ENCODE measurements around the gene MTR. TPM values are rescaled to one million over a fixed set of nuclear protein-coding genes. Genes with fewer than 3 reads are reported as not detected.

MTR gene
- total and polyA plus RNA-seq, 9 of the 15 experiments (the other 6 are each of a cell fraction or from before 2014, with no cell fraction given): 3.4 to 44.3 (median 20.3) TPM

GRCh38 chr1:236945002-236945401 lies 149.9 kb downstream of the MTR start:
- Histone ChIP-seq H2AFZ (ENCODE audit: low read depth, low read length) (no peak overlapping the region), H3K27me3 (ENCODE audit: control insufficient read depth in 2 of 2, insufficient read depth in 2 of 2, low read length in 2 of 2) (peaks cover 18 to 34% of the 10 kb centered on the region in 2 experiments; a peak in 4 of 5 replicates), H3K27ac (ENCODE audit: extremely low read depth, low read depth, low read length) (no peak overlapping the region), H3K9me3 (replicated peaks; ENCODE audit: control insufficient read depth, insufficient read depth, low read depth, low read length) (no peaks in the 10 kb centered on the region), H3K9ac (ENCODE audit: insufficient read depth in 1 of 2, low read depth in 2 of 2, low read length in 2 of 2) (no peak overlapping the region), H3K79me2 (ENCODE audit: control insufficient read depth, insufficient read depth, low read length) (no peaks in the 10 kb centered on the region), H3K36me3 (ENCODE audit: control insufficient read depth, insufficient read depth, low read length) (no peaks in the 10 kb centered on the region), H3K4me1 (replicated peaks in 1 of 2; ENCODE audit: control insufficient read depth in 2 of 2, insufficient read depth in 2 of 2, low read length in 2 of 2) (no peaks in the 10 kb centered on the region), H3K4me3 (no peak overlapping the region), H3K9me1 (ENCODE audit: control insufficient read depth, insufficient read depth, low read length) (no peaks in the 10 kb centered on the region), H4K20me1 (replicated peaks; ENCODE audit: control insufficient read depth, insufficient read depth, low read length) (no peaks in the 10 kb centered on the region), H3K4me2 (ENCODE audit: insufficient read depth, low read length) (no peak overlapping the region)
- 9% methylated on average over 3 of the region's 3 CpGs for WGBS (ENCODE audit: insufficient coverage, low coverage, missing lambda C conversion rate)
- ATAC-seq: no peak; the same call in 2 of the 3 replicates
- intact Hi-C loops (cut with micrococcal nuclease) (no loop called here), in situ Hi-C loops (cut with MboI) (no loop called here)
- peak in 3 of 4 experiments; percentile 26 to 50 (median 29) for DNase-seq (ENCODE audit: extremely low read depth in 1 of 4, low spot score in 3 of 4)
- FAIRE-seq: peak; percentile 32
- ChIA-PET POLR2A (no interaction called here), CTCF (ENCODE audit: low intra/inter-chr PET ratio) (no interaction called here)
- no TSS peak for BruUV-seq (replicated peaks)
- TF ChIP-seq ESRRA (IDR thresholded peaks at IDR 0.05; ENCODE audit: borderline replicate concordance, low read depth) (peak; percentile 91; the same call in 1 of the 2 replicates), ZMIZ1 (IDR thresholded peaks at IDR 0.05; ENCODE audit: low read depth in 2 of 2, low read length in 2 of 2) (peak in 1 of 2 experiments; percentile 86; a peak in 2 of 4 replicates), YY1 (IDR thresholded peaks at IDR 0.05; ENCODE audit: borderline replicate concordance in 1 of 3, control insufficient read depth in 1 of 3, extremely low read depth in 1 of 3, insufficient read depth in 3 of 3, insufficient read length in 1 of 3, insufficient replicate concordance in 2 of 3, low read depth in 1 of 3, low read length in 2 of 3) (peak in 1 of 3 experiments; percentile 20), ZNF280B (CRISPR knock-in tag; IDR thresholded peaks at IDR 0.05) (no peak), ARID1B (IDR thresholded peaks at IDR 0.05) (no peak), ZBTB17 (CRISPR knock-in tag; IDR thresholded peaks at IDR 0.05) (peak; percentile 98), HCFC1 (IDR thresholded peaks at IDR 0.05; ENCODE audit: low read depth, low read length) (0 out of 2 replicates have a peak, but pooled peaks have one; percentile 28), BACH1 (tag; IDR thresholded peaks at IDR 0.05) (no peak), MLLT1 (IDR thresholded peaks at IDR 0.05) (peak in 1 of 2 experiments; percentile 99; a peak in 2 of 4 replicates), GTF2A2 (tag; IDR thresholded peaks at IDR 0.05) (no peak), ZNF561 (CRISPR knock-in tag; conservative IDR thresholded peaks at IDR 0.05) (no peak)

Data from K562 (cell line).